ENCODE data around the gene AKT2. TPM values are rescaled to one million over a fixed set of nuclear protein-coding genes. Genes with fewer than 3 reads are reported as not detected.

AKT2 gene
- total and polyA plus RNA-seq, 10 of the 15 experiments (the other 5 are each of a cell fraction or from before 2014, with no cell fraction given) = 1.0 to 185 (median 71.5) TPM

- no peak for DNase-seq (ENCODE audit: low read depth, low spot score)
- ChIA-PET CTCF (no interaction called here), RAD21 (ENCODE audit: unreplicated experiment) (no interaction called here), POLR2A (no interaction called here), SMC1A (ENCODE audit: uncharacterized antibody, unreplicated experiment) (no interaction called here)
- H3K9ac ChIP-seq (ENCODE audit: control insufficient read depth, insufficient read depth, low read length) = no peak overlapping the region
- TF ChIP-seq IKZF2 (IDR thresholded peaks at IDR 0.05) = no peak
- no peak for TF ChIP-seq NR2F1 (conservative IDR thresholded peaks at IDR 0.05)
- no peak for TF ChIP-seq RB1 (IDR thresholded peaks at IDR 0.05; ENCODE audit: borderline replicate concordance)
- TF ChIP-seq EED (IDR thresholded peaks at IDR 0.05; ENCODE audit: low read depth) = no peak
- no peak for TF ChIP-seq IRF5 (IDR thresholded peaks at IDR 0.05; ENCODE audit: borderline replicate concordance)
- no peak for TF ChIP-seq ZNF217 (IDR thresholded peaks at IDR 0.05)
- TF ChIP-seq, protein P1, sequence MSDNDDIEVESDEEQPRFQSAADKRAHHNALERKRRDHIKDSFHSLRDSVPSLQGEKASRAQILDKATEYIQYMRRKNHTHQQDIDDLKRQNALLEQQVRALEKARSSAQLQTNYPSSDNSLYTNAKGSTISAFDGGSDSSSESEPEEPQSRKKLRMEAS (IDR thresholded peaks at IDR 0.05; ENCODE audit: low read depth, low read length) = no peak
- TF ChIP-seq CBX3 (IDR thresholded peaks at IDR 0.05; ENCODE audit: borderline replicate concordance, low read depth) = no peak
- TF ChIP-seq CREM (IDR thresholded peaks at IDR 0.05; ENCODE audit: low read depth) = no peak
- TF ChIP-seq TAF1 (IDR thresholded peaks at IDR 0.05; ENCODE audit: borderline replicate concordance, low read depth, low read length) = no peak
- TF ChIP-seq ASH2L (IDR thresholded peaks at IDR 0.05; ENCODE audit: borderline replicate concordance, low read depth) = no peak
- no peak for TF ChIP-seq ZSCAN29 (IDR thresholded peaks at IDR 0.05)
- TF ChIP-seq ZNF622 (IDR thresholded peaks at IDR 0.05) = no peak
- TF ChIP-seq MEF2B (IDR thresholded peaks at IDR 0.05; ENCODE audit: partially characterized antibody, poor library complexity, severe bottlenecking) = no peak
- TF ChIP-seq MTA3 (IDR thresholded peaks at IDR 0.05; ENCODE audit: borderline replicate concordance, low read length) = no peak
- no peak for TF ChIP-seq BACH1 (IDR thresholded peaks at IDR 0.05; ENCODE audit: borderline replicate concordance)
- H3K4me1 ChIP-seq (ENCODE audit: control insufficient read depth, insufficient read depth, low read length) = no peaks in the 10 kb centered on the region
- no peak overlapping the region for H3K4me3 ChIP-seq
- FAIRE-seq = no peak
- ATAC-seq = no peak
- 85% methylated on average over 3 of the region's 3 CpGs for WGBS (ENCODE audit: insufficient coverage, insufficient replicate concordance, low lambda C conversion rate, missing lambda C conversion rate)
- H3K9me3 ChIP-seq (replicated peaks; ENCODE audit: control insufficient read depth, insufficient read depth, low read length) = no peaks in the 10 kb centered on the region; the same call in 2 of the 3 replicates
- no peaks in the 10 kb centered on the region; the same call in 1 of the 2 replicates for H4K20me1 ChIP-seq (ENCODE audit: control insufficient read depth, insufficient read depth)
- peaks cover 16 to 23% of the 10 kb centered on the region in 2 experiments for H3K36me3 ChIP-seq (ENCODE audit: control insufficient read depth in 2 of 2, insufficient read depth in 2 of 2, low read length in 1 of 2)
- intact Hi-C loops (cut with micrococcal nuclease; ENCODE audit: unreplicated experiment) = no loop called here
- no TSS peak for BruUV-seq (replicated peaks)
- H3K27me3 ChIP-seq (replicated peaks in 1 of 2; ENCODE audit: control insufficient read depth in 2 of 2, insufficient read depth in 2 of 2, low read length in 1 of 2) = no peaks in the 10 kb centered on the region
- no peak overlapping the region for H3K27ac ChIP-seq (ENCODE audit: control insufficient read depth, insufficient read depth)
- no peak overlapping the region for H3K4me2 ChIP-seq (ENCODE audit: control insufficient read depth, insufficient read depth)
- H2AFZ ChIP-seq (ENCODE audit: control insufficient read depth, low read depth, low read length) = no peak overlapping the region
- in situ Hi-C loops (cut with MboI) = no loop called here
- H3K79me2 ChIP-seq (ENCODE audit: control insufficient read depth, insufficient read depth, low read length) = peaks cover 9% of the 10 kb centered on the region
Observed at GRCh38 chr19:40262422-40262821, 22.7 kb downstream of the AKT2 start.

Data from GM12878 (cell line).